AG04450 (cell line): Measurements from ENCODE around the gene DAO. TPM values are rescaled to one million over a fixed set of nuclear protein-coding genes. Genes with fewer than 3 reads are reported as not detected.
"Not testable (repeated sequence)": the region's sequence is repeated elsewhere in the genome, so short reads cannot be mapped to it uniquely, and the experiment has no call there.

Experiments
- CTCF ChIA-PET: fragments of 300-600, 350-600 bp; formaldehyde crosslinking; extraction: SDS; loops from one replicate; lab custom pipeline; 2022; ENCODE audit warnings: antibody characterized with exemption, inconsistent platforms; lab: Charles Lee
- POLR2A ChIA-PET: fragments of 350-600 bp; formaldehyde crosslinking; extraction: SDS; loops from one replicate; lab custom pipeline; 2021; ENCODE audit warnings: antibody characterized with exemption, inconsistent platforms; lab: Yijun Ruan, JAX
- DNase-seq: peaks from one replicate; pipeline ENCODE4 v3.0.0-alpha.2; 2011; ENCODE audit warnings: low read depth, low spot score
- H3K27ac ChIP-seq: one replicate; pipeline ENCODE4 v1.5.1; 2012; ENCODE audit warnings: low read depth, low read length, control low read depth
- H3K27me3 ChIP-seq: one replicate; pipeline ENCODE4 v1.6.0; 2012; ENCODE audit warnings: low read length; ENCODE audit not compliant: control insufficient read depth, insufficient read depth
- H3K4me3 ChIP-seq: 2 replicates; pipeline ENCODE4 v1.5.1; 2011; ENCODE audit warnings: mild to moderate bottlenecking, low read depth, low read length, control low read depth
- H3K9me3 ChIP-seq: 2 replicates; pipeline ENCODE4 v1.5.1; 2012; ENCODE audit warnings: low read length; ENCODE audit not compliant: control insufficient read depth, insufficient read depth
- CTCF ChIP-seq: IDR thresholded peaks from 2 replicates; pipeline ENCODE4 v1.5.1; 2011; ENCODE audit warnings: low read depth, low read length, control low read depth, inconsistent platforms
- polyA plus RNA-seq: library from polyadenylated mRNA; depleted of rRNA; stranded (reverse); fragments of >200 nt; gene quantifications from 2 replicates; pipeline ENCODE4 v1.2.3, GENCODE V29; 2011

Gene DAO
- polyA plus RNA-seq, 1 experiment = not detected

DNA sequence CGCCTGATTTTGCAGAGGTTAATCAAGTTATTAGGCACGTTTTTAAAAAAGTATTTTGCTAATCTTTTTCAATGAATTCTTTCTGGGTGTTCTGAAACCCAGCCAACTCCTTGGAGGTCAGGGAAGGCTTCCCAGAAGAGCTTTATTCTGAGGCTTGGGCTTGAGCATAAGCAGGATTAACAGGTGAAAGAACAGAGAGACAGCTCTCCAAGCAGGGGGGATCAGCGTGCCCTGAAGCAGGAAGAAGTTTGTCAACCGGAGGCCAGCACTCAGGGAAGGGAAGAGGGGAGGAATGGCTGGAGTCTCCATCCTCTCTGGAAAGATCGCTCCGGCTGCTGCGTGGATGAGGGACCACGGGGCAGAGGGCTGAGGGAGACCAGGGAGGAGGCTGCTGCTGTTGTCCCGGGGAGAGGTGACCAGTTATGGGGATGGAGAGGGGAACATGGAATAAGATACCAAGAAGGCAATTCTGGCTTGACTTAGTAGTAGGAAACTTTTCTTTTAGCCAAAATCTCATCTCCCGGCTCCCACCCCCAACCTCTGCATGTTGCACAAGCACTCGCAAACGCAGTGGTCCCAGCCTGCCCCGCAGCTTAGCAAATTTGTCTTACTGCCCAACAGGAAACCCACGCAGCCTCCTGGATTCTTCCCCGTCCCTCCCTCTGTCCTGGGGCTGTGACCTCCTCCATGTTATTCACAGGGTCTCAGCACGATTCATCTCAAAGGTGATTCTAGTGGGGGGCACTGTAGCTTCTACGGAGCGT lies 21.4 kb upstream of the DAO start:
- CTCF ChIA-PET = interaction anchor here (0.9 to 2.0 kb wide), 4 partner anchors 55 to 249 kb away, joined by 3 to 7 read pairs (median 4); no protein-coding TSS in a partner anchor
- H3K27ac ChIP-seq = no peak overlapping the region
- POLR2A ChIA-PET = no interaction called here
- TF ChIP-seq CTCF = no peak
- no peaks in the 10 kb centered on the region for H3K27me3 ChIP-seq
- H3K9me3 ChIP-seq = peaks cover 2% of the 10 kb centered on the region; the same call in 1 of the 2 replicates
- no peak for DNase-seq
- H3K4me3 ChIP-seq = peak overlapping the region; percentile 35; the same call in 1 of the 2 replicates

GRCh38 chr12:108859141-108859922 lies 20.6 kb upstream of the DAO start:
- POLR2A ChIA-PET, DNase-seq, H3K27ac ChIP-seq, H3K4me3 ChIP-seq, H3K9me3 ChIP-seq, H3K27me3 ChIP-seq: not testable (repeated sequence)
- CTCF ChIA-PET = interaction anchor here (0.9 to 2.0 kb wide), 4 partner anchors 56 to 249 kb away, joined by 3 to 7 read pairs (median 4); no protein-coding TSS in a partner anchor

- DNase-seq = no peak
- ChIA-PET POLR2A (no interaction called here), CTCF (interaction anchor here (1.0 kb wide), 1 partner anchor 195 kb away, joined by 3 read pairs; no protein-coding TSS in a partner anchor)
- no peak for TF ChIP-seq CTCF
- H3K27me3 ChIP-seq = no peaks in the 10 kb centered on the region
- H3K27ac ChIP-seq = no peak overlapping the region
- H3K4me3 ChIP-seq = no peak overlapping the region
- H3K9me3 ChIP-seq = peaks cover 4% of the 10 kb centered on the region; the same call in 1 of the 2 replicates
These were observed 20.0 kb upstream of the DAO start for GRCh38 chr12:108859923-108860291.

- Histone ChIP-seq H3K9me3 (peaks cover 4% of the 10 kb centered on the region; the same call in 1 of the 2 replicates), H3K27me3 (no peaks in the 10 kb centered on the region), H3K4me3 (no peak overlapping the region), H3K27ac (no peak overlapping the region)
- DNase-seq = no peak
- TF ChIP-seq CTCF = no peak
- ChIA-PET POLR2A (no interaction called here), CTCF (interaction anchor here (1.7 kb wide), 1 partner anchor 90 kb away, joined by 8 read pairs; no protein-coding TSS in a partner anchor)
These were observed 19.4 kb upstream of the DAO start for GRCh38 chr12:108860443-108860842.

- POLR2A ChIA-PET = no interaction called here
- TF ChIP-seq CTCF = no peak
These were observed 17.9 kb upstream of the DAO start for GRCh38 chr12:108861878-108862587.

More at GRCh38 chr12:108861878-108862587, 17.9 kb upstream of the DAO start:
- H3K27me3 ChIP-seq = no peaks in the 10 kb centered on the region
- H3K4me3 ChIP-seq = no peak overlapping the region
- DNase-seq = no peak
- CTCF ChIA-PET = interaction anchor here (1.7 to 2.3 kb wide), 2 partner anchors 23 to 89 kb away, joined by 5 to 8 read pairs; no protein-coding TSS in a partner anchor
- H3K27ac ChIP-seq = no peak overlapping the region
- peaks cover 4% of the 10 kb centered on the region; the same call in 1 of the 2 replicates for H3K9me3 ChIP-seq
